IMR-90 (cell line): Measurements from ENCODE around the gene DOC2B. TPM values are rescaled to one million over a fixed set of nuclear protein-coding genes. Genes with fewer than 3 reads are reported as not detected.

Source experiments
- ATAC-seq: fragments of 200-7000 bp; cut with Tn5 transposase; 2 replicates; pipeline ENCODE4 v1.9.1; 2020; ENCODE audit warnings: low read depth, mild to moderate bottlenecking, moderate library complexity
- BruUV-seq: library from RNA; stranded (reverse); fragments of 400-500 nt; replicated peaks from 2 replicates; lab custom pipeline; 2021; lab: Mats Ljungman, UMichigan
- CTCF ChIA-PET: fragments of 300-600 bp; formaldehyde crosslinking; extraction: SDS; loops from one replicate; lab custom pipeline; 2021; ENCODE audit warnings: antibody characterized with exemption; lab: Yijun Ruan, JAX
- POLR2A ChIA-PET: fragments of 300-600 bp; sonication (Branson Sonifier 250); formaldehyde crosslinking; loops from one replicate; lab custom pipeline; 2022; ENCODE audit warnings: antibody characterized with exemption; ENCODE audit not compliant: unreplicated experiment; lab: Charles Lee
- DNase-seq: peaks from one replicate; pipeline ENCODE4 v3.0.0; 2013
- H2AFZ ChIP-seq: replicated peaks from 2 replicates; pipeline ENCODE3; 2013; ENCODE audit warnings: low read length, mild to moderate bottlenecking; ENCODE audit not compliant: poor library complexity
- H2AK5ac ChIP-seq: 2 replicates; pipeline ENCODE4 v1.6.1; 2013; ENCODE audit warnings: low read depth, low read length, inconsistent platforms
- H2AK9ac ChIP-seq: replicated peaks from 2 replicates; pipeline ENCODE3; 2013; ENCODE audit warnings: mild to moderate bottlenecking, low read depth, low read length, moderate library complexity; ENCODE audit not compliant: poor library complexity
- H2BK120ac ChIP-seq: 2 replicates; pipeline ENCODE4 v1.6.1; 2013; ENCODE audit warnings: low read depth, low read length, inconsistent platforms
- H2BK15ac ChIP-seq: 3 replicates; pipeline ENCODE4 v1.6.1; 2013; ENCODE audit warnings: low read depth, low read length, inconsistent platforms
- H2BK20ac ChIP-seq: 2 replicates; pipeline ENCODE4 v1.6.1; 2013; ENCODE audit warnings: low read depth, mild to moderate bottlenecking, inconsistent platforms, low read length, moderate library complexity
- H2BK5ac ChIP-seq: 2 replicates; pipeline ENCODE4 v1.6.1; 2013; ENCODE audit warnings: mild to moderate bottlenecking, low read depth, low read length, inconsistent platforms; ENCODE audit not compliant: poor library complexity, severe bottlenecking
- H3K14ac ChIP-seq: replicated peaks from 2 replicates; pipeline ENCODE4 v1.6.1; 2013; ENCODE audit warnings: low read depth, low read length, inconsistent platforms
- H3K18ac ChIP-seq: 2 replicates; pipeline ENCODE4 v1.6.1; 2013; ENCODE audit warnings: low read depth, low read length, control low read depth
- H3K23ac ChIP-seq: 2 replicates; pipeline ENCODE4 v1.6.1; 2013; ENCODE audit warnings: low read depth, low read length, inconsistent platforms
- H3K27ac ChIP-seq: 2 replicates; pipeline ENCODE4 v1.5.1; 2013; ENCODE audit warnings: mild to moderate bottlenecking, control low read depth, low read length; ENCODE audit not compliant: insufficient read depth
- H3K27me3 ChIP-seq: 2 replicates; pipeline ENCODE4 v1.6.1; 2013; ENCODE audit warnings: low read length; ENCODE audit not compliant: control insufficient read depth, insufficient read depth
- H3K36me3 ChIP-seq: 2 replicates; pipeline ENCODE4 v1.6.1; 2013; ENCODE audit warnings: low read length, mixed read lengths; ENCODE audit not compliant: control insufficient read depth, insufficient read depth
- H3K4ac ChIP-seq: 2 replicates; pipeline ENCODE4 v1.6.1; 2013; ENCODE audit warnings: low read depth, low read length, inconsistent platforms
- H3K4me1 ChIP-seq: 2 replicates; pipeline ENCODE4 v1.6.1; 2013; ENCODE audit warnings: low read length, mixed read lengths; ENCODE audit not compliant: control insufficient read depth, insufficient read depth
- H3K4me2 ChIP-seq: 2 replicates; pipeline ENCODE4 v1.6.1; 2013; ENCODE audit warnings: low read depth, mild to moderate bottlenecking, control low read depth, low read length, moderate library complexity
- H3K4me3 ChIP-seq: 2 replicates; pipeline ENCODE4 v1.5.1; 2013; ENCODE audit warnings: low read depth, mild to moderate bottlenecking, control low read depth, low read length, moderate library complexity; ENCODE audit not compliant: insufficient read depth
- H3K56ac ChIP-seq: 2 replicates; pipeline ENCODE4 v1.6.1; 2013; ENCODE audit warnings: low read length, inconsistent platforms; ENCODE audit not compliant: insufficient read depth; ENCODE audit errors: extremely low read depth
- H3K79me1 ChIP-seq, 2 experiments: 2 replicates each; pipeline ENCODE4 v1.6.1; 2013; ENCODE audit warnings: low read length in 2 of 2, inconsistent platforms in 1 of 2, low read depth in 1 of 2
- H3K9ac ChIP-seq: 2 replicates; pipeline ENCODE4 v1.6.1; 2013; ENCODE audit warnings: low read depth, low read length, control low read depth
- H3K9me1 ChIP-seq: 2 replicates; pipeline ENCODE4 v1.6.1; 2013; ENCODE audit warnings: low read length, inconsistent platforms; ENCODE audit not compliant: insufficient read depth
- H3K9me3 ChIP-seq: 2 replicates; pipeline ENCODE4 v1.6.1; 2013; ENCODE audit warnings: low read length; ENCODE audit not compliant: control insufficient read depth, insufficient read depth
- H4K20me1 ChIP-seq: 2 replicates; pipeline ENCODE4 v1.6.1; 2013; ENCODE audit warnings: low read length, inconsistent platforms; ENCODE audit not compliant: insufficient read depth
- H4K5ac ChIP-seq: 2 replicates; pipeline ENCODE4 v1.6.1; 2013; ENCODE audit warnings: mild to moderate bottlenecking, low read depth, low read length, control low read depth
- H4K8ac ChIP-seq, 2 experiments: 2 replicates each; pipeline ENCODE4 v1.6.1; 2013; ENCODE audit warnings: low read depth in 2 of 2, low read length in 2 of 2, control low read depth in 1 of 2, inconsistent platforms in 1 of 2
- H4K91ac ChIP-seq: 2 replicates; pipeline ENCODE4 v1.6.1; 2013; ENCODE audit warnings: low read depth, low read length, inconsistent platforms; ENCODE audit not compliant: insufficient read depth
- BHLHE40 ChIP-seq: fragments of 150-350 bp; IDR thresholded peaks from 2 replicates; pipeline ENCODE4 v1.6.1; 2016; ENCODE audit warnings: mild to moderate bottlenecking, low read depth, low read length
- CEBPB ChIP-seq: IDR thresholded peaks from 2 replicates; pipeline ENCODE4 v1.6.1; 2012; ENCODE audit warnings: low read depth, low read length, improper control_type of control experiment
- CHD1 ChIP-seq: IDR thresholded peaks from 2 replicates; pipeline ENCODE4 v1.6.1; 2012; ENCODE audit warnings: low read depth, low read length, improper control_type of control experiment
- FOS ChIP-seq: fragments of 150-350 bp; IDR thresholded peaks from 2 replicates; pipeline ENCODE4 v1.6.1; 2016; ENCODE audit warnings: low read depth, low read length
- MAFK ChIP-seq: IDR thresholded peaks from 2 replicates; pipeline ENCODE4 v1.6.1; 2012; ENCODE audit warnings: low read depth, low read length, improper control_type of control experiment
- MAZ ChIP-seq: IDR thresholded peaks from 2 replicates; pipeline ENCODE4 v1.6.1; 2012; ENCODE audit warnings: low read depth, mild to moderate bottlenecking, low read length, improper control_type of control experiment, moderate library complexity, borderline replicate concordance
- MXI1 ChIP-seq: IDR thresholded peaks from 2 replicates; pipeline ENCODE4 v1.6.1; 2012; ENCODE audit warnings: low read depth, mild to moderate bottlenecking, low read length, moderate library complexity, borderline replicate concordance
- NFE2L2 ChIP-seq: fragments of 150-350 bp; IDR thresholded peaks from 2 replicates; pipeline ENCODE4 v1.6.1; 2016; ENCODE audit warnings: low read depth, mild to moderate bottlenecking, low read length
- POLR2A ChIP-seq: IDR thresholded peaks from 2 replicates; pipeline ENCODE4 v1.6.1; 2012; ENCODE audit warnings: mild to moderate bottlenecking, low read depth, low read length
- RAD21 ChIP-seq: IDR thresholded peaks from 2 replicates; pipeline ENCODE4 v1.6.1; 2012; ENCODE audit warnings: low read length, improper control_type of control experiment
- RCOR1 ChIP-seq: IDR thresholded peaks from 2 replicates; pipeline ENCODE4 v1.6.1; 2012; ENCODE audit warnings: mild to moderate bottlenecking, low read length, improper control_type of control experiment; ENCODE audit not compliant: insufficient replicate concordance
- RFX5 ChIP-seq: IDR thresholded peaks from 2 replicates; pipeline ENCODE4 v1.8.0; 2012; ENCODE audit warnings: low read depth, mild to moderate bottlenecking, low read length, moderate library complexity
- SMC3 ChIP-seq: fragments of 150-350 bp; IDR thresholded peaks from 2 replicates; pipeline ENCODE4 v1.6.1; 2016; ENCODE audit warnings: low read depth, mild to moderate bottlenecking, antibody characterized with exemption, low read length, moderate library complexity
- WGBS, 2 experiments: methylation state at CpG; one replicate each; pipeline versions ENCODE4 v1.1.5 to v1.1.7; 2013; ENCODE audit warnings: missing lambda C conversion rate in 2 of 2; ENCODE audit not compliant: insufficient read length in 1 of 2; ENCODE audit errors: extremely low coverage in 2 of 2; 5-methylcytosine and 5-hydroxymethylcytosine counted together
- dilution Hi-C: fragments of 300-500 bp; cut with HindIII; formaldehyde crosslinking; loops from one replicate; pipeline ENCODE4 v1.14.3; 2018; ENCODE audit warnings: low sequenced_read_pairs; ENCODE audit not compliant: unreplicated experiment
- in situ Hi-C: fragments of 300-500 bp; cut with MboI; formaldehyde crosslinking; loops from 3 replicates; pipeline ENCODE4 v1.14.3; 2019; ENCODE audit warnings: low sequenced_read_pairs, inconsistent platforms, mixed read lengths
- intact Hi-C: fragments of 100-400 bp; cut with micrococcal nuclease; formaldehyde crosslinking; loops from 2 replicates; pipeline ENCODE4 v1.10.0; 2022
- polyA plus RNA-seq, 3 experiments: library from polyadenylated mRNA; depleted of rRNA; stranded (reverse); fragments of >200 nt; gene quantifications; 2 replicates each; pipeline ENCODE4 v1.2.3, GENCODE V29; 2012; ENCODE audit warnings: low replicate concordance in 1 of 3
- total RNA-seq: library from RNA; depleted of rRNA; stranded (reverse); fragments of >200 nt; gene quantifications from 2 replicates; pipeline ENCODE4 v1.2.3, GENCODE V29; 2012
- TF ChIP-seq, protein P1 (sequence below): fragments of 150-350 bp; IDR thresholded peaks from 2 replicates; pipeline ENCODE4 v1.6.1; 2017; ENCODE audit warnings: mild to moderate bottlenecking, antibody characterized with exemption, low read length, low read depth
- TF ChIP-seq, protein P2 (sequence below): conservative IDR thresholded peaks from 2 replicates; pipeline ENCODE4 v1.5.1; 2012; ENCODE audit warnings: mild to moderate bottlenecking, low read depth, low read length, improper control_type of control experiment
- TF ChIP-seq, protein P3 (sequence below): fragments of 150-350 bp; IDR thresholded peaks from 2 replicates; pipeline ENCODE4 v1.6.1; 2016; ENCODE audit warnings: low read depth, mild to moderate bottlenecking, low read length, moderate library complexity, borderline replicate concordance

DOC2B gene
- total and polyA plus RNA-seq, 2 of the 4 experiments (the other 2 are of a cell fraction): not detected

DNA sequence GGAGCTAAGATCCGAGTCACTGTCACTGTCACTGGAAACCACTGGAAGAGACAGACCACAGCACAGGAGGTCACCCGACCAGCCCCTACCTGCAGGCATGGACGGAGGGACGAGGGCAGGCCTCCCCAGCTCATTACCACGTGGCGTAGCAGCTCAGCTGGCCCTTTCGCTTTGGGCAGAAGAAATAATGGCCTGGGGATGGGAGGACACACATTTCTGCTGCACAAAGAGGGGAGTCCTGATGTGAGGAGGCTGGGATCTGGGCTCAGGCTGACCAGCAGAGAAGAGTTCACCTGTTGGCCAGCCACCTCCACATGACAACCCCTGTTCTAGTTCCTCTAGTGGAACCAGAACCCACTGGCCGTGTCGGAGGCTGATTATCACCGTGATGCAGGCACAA lies 38.2 kb upstream of the DOC2B start:
- BruUV-seq: no TSS peak
- Histone ChIP-seq H2AK9ac (no peak overlapping the region), H2BK20ac (no peak overlapping the region), H3K4me3 (no peak overlapping the region), H3K36me3 (no peaks in the 10 kb centered on the region), H3K23ac (no peak overlapping the region), H4K5ac (no peak overlapping the region), H3K9me1 (no peaks in the 10 kb centered on the region), H3K27me3 (no peaks in the 10 kb centered on the region; the same call in 1 of the 2 replicates), H4K8ac (no peak overlapping the region), H2BK15ac (no peak overlapping the region), H3K14ac (no peak overlapping the region), H3K4me2 (no peak overlapping the region), H3K27ac (no peak overlapping the region), H3K4me1 (no peaks in the 10 kb centered on the region), H3K9ac (no peak overlapping the region), H4K91ac (no peak overlapping the region), H3K4ac (no peak overlapping the region), H3K56ac (no peak overlapping the region), H3K79me1 (no peaks in the 10 kb centered on the region), H2AK5ac (no peak overlapping the region), H2AFZ (peak overlapping the region; percentile 32), H4K20me1 (no peaks in the 10 kb centered on the region), H3K18ac (no peak overlapping the region), H2BK120ac (no peak overlapping the region), H3K9me3 (no peaks in the 10 kb centered on the region), H2BK5ac (no peak overlapping the region)
- intact Hi-C loops (no loop called here), dilution Hi-C loops (no loop called here), in situ Hi-C loops (no loop called here)
- POLR2A ChIA-PET: no interaction called here
- WGBS, 2 experiments: 65% methylated on average over 4 of the region's 10 CpGs; no CpG with 5 or more reads in 1 of the 2 experiments
- CTCF ChIA-PET: no interaction called here
- DNase-seq (no peak), ATAC-seq (no peak)
- TF ChIP-seq, protein P1, sequence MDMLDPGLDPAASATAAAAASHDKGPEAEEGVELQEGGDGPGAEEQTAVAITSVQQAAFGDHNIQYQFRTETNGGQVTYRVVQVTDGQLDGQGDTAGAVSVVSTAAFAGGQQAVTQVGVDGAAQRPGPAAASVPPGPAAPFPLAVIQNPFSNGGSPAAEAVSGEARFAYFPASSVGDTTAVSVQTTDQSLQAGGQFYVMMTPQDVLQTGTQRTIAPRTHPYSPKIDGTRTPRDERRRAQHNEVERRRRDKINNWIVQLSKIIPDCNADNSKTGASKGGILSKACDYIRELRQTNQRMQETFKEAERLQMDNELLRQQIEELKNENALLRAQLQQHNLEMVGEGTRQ: no peak
- TF ChIP-seq MAZ: no peak
- no peak for TF ChIP-seq RAD21
- no peak for TF ChIP-seq FOS
- TF ChIP-seq RCOR1: no peak
- TF ChIP-seq, protein P2, sequence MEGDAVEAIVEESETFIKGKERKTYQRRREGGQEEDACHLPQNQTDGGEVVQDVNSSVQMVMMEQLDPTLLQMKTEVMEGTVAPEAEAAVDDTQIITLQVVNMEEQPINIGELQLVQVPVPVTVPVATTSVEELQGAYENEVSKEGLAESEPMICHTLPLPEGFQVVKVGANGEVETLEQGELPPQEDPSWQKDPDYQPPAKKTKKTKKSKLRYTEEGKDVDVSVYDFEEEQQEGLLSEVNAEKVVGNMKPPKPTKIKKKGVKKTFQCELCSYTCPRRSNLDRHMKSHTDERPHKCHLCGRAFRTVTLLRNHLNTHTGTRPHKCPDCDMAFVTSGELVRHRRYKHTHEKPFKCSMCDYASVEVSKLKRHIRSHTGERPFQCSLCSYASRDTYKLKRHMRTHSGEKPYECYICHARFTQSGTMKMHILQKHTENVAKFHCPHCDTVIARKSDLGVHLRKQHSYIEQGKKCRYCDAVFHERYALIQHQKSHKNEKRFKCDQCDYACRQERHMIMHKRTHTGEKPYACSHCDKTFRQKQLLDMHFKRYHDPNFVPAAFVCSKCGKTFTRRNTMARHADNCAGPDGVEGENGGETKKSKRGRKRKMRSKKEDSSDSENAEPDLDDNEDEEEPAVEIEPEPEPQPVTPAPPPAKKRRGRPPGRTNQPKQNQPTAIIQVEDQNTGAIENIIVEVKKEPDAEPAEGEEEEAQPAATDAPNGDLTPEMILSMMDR: no peak
- no peak for TF ChIP-seq CEBPB
- TF ChIP-seq, protein P3, sequence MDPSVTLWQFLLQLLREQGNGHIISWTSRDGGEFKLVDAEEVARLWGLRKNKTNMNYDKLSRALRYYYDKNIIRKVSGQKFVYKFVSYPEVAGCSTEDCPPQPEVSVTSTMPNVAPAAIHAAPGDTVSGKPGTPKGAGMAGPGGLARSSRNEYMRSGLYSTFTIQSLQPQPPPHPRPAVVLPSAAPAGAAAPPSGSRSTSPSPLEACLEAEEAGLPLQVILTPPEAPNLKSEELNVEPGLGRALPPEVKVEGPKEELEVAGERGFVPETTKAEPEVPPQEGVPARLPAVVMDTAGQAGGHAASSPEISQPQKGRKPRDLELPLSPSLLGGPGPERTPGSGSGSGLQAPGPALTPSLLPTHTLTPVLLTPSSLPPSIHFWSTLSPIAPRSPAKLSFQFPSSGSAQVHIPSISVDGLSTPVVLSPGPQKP: no peak
- no peak for TF ChIP-seq MXI1
- no peak for TF ChIP-seq SMC3
- TF ChIP-seq MAFK: no peak
- no peak for TF ChIP-seq POLR2A
- TF ChIP-seq NFE2L2: no peak
- no peak for TF ChIP-seq BHLHE40
- TF ChIP-seq RFX5: no peak
- no peak for TF ChIP-seq CHD1
